ENCODE measurements around the gene DIDO1.

DIDO1 gene

GRCh38 chr20:62933966-62934365, 7.7 kb upstream of the DIDO1 start:
- TF ChIP-seq CTCF (IDR thresholded peaks at IDR 0.05; ENCODE audit: low read depth, low read length, missing control alignments) = no peak
- DNase-seq (ENCODE audit: low read depth) = no peak
- no peak overlapping the region for H3K4me3 ChIP-seq (ENCODE audit: low read depth, low read length)

- no peak for DNase-seq (ENCODE audit: low read depth)
- H3K4me3 ChIP-seq (ENCODE audit: low read depth, low read length) = no peak overlapping the region
- TF ChIP-seq CTCF (IDR thresholded peaks at IDR 0.05; ENCODE audit: low read depth, low read length, missing control alignments) = no peak
These were observed 5.2 kb upstream of the DIDO1 start for GRCh38 chr20:62931464-62931863.

DNA sequence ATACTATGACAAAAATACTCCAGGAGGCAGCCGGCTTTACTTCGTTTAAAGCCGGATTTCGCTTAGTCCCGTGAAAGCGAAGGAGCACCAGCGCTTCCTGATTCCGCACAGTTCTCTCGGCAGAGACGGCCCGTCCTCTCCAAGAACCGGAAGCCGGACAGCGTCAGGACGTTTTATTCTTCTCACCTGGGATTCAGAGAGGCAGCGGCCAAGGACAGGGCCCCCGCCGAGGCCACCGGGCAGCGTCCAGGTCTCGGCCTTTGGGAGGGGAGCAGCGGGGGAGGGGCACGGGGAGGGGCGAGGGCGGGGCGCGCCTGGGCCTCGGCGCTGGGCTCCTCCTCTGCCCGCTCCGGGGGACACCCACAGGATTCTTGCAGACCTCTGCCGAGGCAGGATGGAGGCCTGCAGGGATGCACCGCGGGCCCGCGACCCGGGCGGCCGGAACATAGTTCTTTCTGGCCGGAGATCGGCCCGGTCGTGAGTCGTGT, 2.8 kb upstream of the DIDO1 start:
- TF ChIP-seq CTCF (IDR thresholded peaks at IDR 0.05; ENCODE audit: low read depth, low read length, missing control alignments) = no peak
- peak overlapping the region; percentile 55 for H3K4me3 ChIP-seq (ENCODE audit: low read depth, low read length)
- no peak for DNase-seq (ENCODE audit: low read depth)

DNA sequence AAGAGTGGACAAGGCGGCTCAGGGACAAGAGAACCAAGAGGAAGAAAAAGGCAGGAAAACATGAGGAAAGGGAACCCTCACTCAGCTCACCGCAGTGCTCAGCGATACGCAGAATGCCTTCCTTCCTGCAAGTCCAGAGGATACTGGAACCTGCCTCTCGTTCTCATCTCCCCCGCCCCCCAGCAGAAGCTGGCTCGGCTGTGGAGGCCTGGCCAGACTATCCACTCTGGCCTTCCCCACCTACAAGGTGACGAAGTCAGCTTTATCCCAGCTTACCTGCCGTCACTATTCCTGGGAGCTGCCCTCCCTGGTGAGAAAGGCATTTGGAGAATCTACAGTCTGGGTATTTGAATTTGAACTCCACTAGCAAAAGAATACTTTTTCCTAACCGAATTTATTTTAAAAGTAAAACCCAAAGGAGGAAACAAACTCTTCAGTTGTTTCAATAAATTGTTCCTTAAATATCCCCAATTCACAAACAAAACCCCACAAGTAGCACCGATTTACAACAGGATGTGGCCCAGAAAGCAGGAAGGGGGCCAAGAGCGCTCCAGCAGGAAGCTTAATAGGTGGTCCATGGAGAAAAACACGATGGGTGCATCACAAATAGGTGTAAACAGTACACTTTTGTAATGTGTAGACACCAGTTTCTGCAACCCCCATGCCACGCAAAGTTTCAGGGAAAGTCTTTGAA, 2.1 kb upstream of the DIDO1 start:
- DNase-seq (ENCODE audit: low read depth) = no peak
- peak overlapping the region; percentile 55 for H3K4me3 ChIP-seq (ENCODE audit: low read depth, low read length)
- TF ChIP-seq CTCF (IDR thresholded peaks at IDR 0.05; ENCODE audit: low read depth, low read length, missing control alignments) = no peak

DNA sequence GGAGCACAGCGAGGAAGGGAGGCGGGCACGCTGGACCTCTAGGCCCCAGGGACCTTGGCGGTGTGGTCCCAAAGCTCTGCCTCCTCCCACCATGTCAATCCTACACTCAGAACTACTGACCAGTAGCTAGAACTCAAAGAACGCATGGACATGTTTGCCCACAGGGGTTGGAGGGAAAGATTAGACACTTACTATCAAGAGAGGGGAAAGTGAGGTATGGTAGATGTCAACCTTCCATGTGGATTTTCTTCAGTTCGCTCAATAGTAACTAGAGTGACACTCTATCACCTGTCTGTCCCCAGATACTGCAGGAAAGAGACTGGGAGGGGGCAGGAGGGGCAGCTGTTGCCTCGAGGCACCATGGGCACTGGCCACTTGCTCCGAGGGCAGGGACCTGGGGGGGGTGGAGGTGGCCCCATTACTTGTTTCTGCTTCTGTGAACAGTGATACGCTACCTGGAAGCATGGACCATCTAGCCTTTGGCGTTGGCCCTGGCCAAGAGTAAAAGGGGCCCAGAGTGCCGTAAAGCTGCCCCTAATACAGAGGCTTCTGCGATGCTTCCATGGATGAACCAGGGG, 912 bp upstream of the DIDO1 start:
- H3K4me3 ChIP-seq (ENCODE audit: low read depth, low read length) = peak overlapping the region; percentile 96
- DNase-seq (ENCODE audit: low read depth) = no peak
- TF ChIP-seq CTCF (IDR thresholded peaks at IDR 0.05; ENCODE audit: low read depth, low read length, missing control alignments) = no peak

- DNase-seq (ENCODE audit: low read depth) = no peak
- no peak for TF ChIP-seq CTCF (IDR thresholded peaks at IDR 0.05; ENCODE audit: low read depth, low read length, missing control alignments)
These were observed 681 bp downstream of the DIDO1 start for GRCh38 chr20:62925420-62926228.

More at GRCh38 chr20:62925420-62926228, 681 bp downstream of the DIDO1 start:
- peak overlapping the region; percentile 96 for H3K4me3 ChIP-seq (ENCODE audit: low read depth, low read length)
